Right lobe of liver (tissue), 4 donors: ENCODE data around the gene FBXW11.

Source experiments
- CTCF ChIP-seq, 4 donors: fragments of 200-600 bp in 3 of 4; fragments of 450-650 bp in 1 of 4; IDR thresholded peaks; one replicate each; pipeline versions ENCODE4 v1.5.1 to v1.8.0; 2016 to 2022; ENCODE audit warnings: antibody characterized with exemption in 4 of 4, mild to moderate bottlenecking in 2 of 4
- POLR2A ChIP-seq: fragments of 450-650 bp; IDR thresholded peaks from one replicate; pipeline ENCODE4 v1.6.1; 2017; ENCODE audit warnings: antibody characterized with exemption, mild to moderate bottlenecking
- donor health status: DM: no; HTN: no; CAD: no.
- donor health status: DM: no; HTN: no; CAD: no.
- donor health status: DM: no; HTN: yes; CAD: no.

DNA sequence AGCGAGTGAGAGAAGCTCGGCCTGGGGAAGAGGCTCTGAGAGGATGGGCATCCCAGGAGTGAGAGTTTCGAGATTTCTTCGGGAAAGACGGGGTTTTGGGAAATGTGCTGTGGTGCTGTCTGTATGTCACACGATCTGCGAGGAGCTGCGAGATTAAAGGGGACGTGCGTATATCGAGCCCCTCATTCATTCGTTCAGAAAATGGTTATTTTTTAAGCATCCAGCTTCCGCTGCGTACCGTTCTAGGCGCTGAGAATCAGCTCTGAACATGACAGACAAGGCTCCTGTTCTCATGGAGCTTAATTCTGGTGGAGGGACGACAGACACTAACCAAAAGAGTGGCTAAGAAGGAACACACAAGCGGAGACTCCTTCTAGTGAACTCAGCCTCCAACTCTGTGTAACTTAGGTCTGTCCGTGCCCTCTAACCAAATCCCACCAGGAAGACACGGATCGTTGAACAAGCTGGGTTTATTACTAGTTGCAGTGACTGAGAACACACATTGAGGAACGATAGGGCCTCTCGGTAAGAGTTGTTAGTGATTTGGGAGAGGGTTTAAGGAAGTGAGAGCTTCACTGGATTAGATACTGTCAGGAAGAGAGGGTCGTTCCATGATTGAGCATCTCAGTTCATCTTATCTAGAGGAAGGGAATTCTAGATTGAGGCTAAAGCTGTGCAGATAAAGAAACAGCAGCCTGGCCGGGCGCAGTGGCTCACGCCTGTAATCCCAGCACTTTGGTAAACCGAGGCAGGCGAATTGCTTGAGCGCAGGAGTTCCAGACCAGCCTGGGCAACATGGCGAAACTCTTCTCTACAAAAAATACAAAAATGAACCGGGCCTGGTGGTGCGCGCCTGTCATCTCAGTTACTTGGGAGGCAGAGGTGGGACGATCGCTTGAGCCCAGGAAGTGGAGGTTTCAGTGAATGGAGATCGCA is 1.0 kb upstream of the FBXW11 start:
- TF ChIP-seq POLR2A (no peak), CTCF (IDR thresholded peaks at IDR 0.05) (no peak)
